Right forelimb (tissue), 1 donor: ENCODE results near the gene KRTAP5-11.
A peak's percentile ranks its signal among the peaks of the same experiment; 100 is the strongest.
"Not testable (repeated sequence)": the region's sequence is repeated elsewhere in the genome, so short reads cannot be mapped to it uniquely, and the experiment has no call there.

ENCODE experiments used
- DNase-seq: peaks from one replicate; pipeline ENCODE4 v3.0.0-alpha.2; 2018

The KRTAP5-11 gene

DNA sequence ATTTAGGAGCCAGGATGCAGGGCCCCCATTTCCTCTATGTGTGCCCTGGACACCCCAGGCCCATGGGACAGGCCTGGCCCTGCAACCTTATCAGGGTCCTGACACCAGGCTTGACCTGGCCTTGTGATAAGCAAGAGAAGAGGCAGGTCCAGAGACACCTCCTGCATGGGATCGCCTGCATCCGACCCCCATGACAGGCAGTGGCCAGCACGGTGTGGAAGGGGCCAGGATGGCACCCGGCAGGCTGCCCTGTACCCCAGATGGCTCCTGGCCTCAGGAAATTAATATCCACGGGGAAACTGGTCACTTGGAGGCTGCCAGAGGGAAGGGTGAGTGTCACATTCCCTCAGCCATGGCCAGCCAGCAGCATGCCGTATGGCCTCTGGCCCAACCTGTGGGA is 27.7 kb downstream of the KRTAP5-11 start:
- DNase-seq: peak; percentile 7

DNA sequence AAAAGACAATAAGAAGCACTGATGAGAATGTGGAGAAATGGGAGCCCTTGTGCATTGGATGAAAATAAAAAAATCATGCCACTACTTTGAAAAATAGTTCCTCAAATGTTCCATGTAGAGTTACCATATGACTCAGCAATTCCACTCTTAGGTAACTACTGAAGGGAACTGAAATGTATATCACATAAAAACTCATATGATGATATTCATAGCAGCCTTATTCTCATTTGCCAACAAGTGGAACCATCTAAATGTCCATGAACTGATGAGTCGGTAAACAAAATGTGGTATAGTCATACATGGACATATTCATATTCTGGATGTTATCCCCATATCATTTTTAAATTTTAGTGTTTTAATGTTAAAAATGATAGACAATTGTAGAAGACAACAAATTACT is 31.0 kb downstream of the KRTAP5-11 start:
- no peak for DNase-seq

DNA sequence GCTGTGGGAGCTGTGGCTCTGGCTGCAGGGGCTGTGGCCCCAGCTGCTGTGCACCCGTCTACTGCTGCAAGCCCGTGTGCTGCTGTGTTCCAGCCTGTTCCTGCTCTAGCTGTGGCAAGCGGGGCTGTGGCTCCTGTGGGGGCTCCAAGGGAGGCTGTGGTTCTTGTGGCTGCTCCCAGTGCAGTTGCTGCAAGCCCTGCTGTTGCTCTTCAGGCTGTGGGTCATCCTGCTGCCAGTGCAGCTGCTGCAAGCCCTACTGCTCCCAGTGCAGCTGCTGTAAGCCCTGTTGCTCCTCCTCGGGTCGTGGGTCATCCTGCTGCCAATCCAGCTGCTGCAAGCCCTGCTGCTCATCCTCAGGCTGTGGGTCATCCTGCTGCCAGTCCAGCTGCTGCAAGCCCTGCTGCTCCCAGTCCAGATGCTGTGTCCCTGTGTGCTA is 33.9 kb downstream of the KRTAP5-11 start:
- DNase-seq: no peak

DNA sequence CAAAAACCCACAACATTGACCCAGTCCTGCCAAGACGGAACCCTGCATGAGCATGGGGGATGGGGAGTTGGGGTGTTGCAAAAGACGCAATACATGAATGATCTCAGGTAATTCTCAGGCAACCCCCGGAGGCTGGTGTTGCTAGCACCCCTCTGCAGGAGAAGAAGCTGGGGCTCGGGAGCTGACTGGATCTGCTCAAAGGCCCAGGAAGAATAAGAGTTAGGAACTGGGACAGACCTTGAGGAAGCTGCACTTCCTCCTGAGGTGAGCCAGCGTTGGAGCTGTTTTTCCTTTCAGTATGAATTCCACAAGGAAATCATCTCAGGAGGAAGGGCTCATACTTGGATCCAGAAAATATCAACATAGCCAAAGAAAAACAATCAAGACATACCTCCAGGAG is 34.6 kb downstream of the KRTAP5-11 start, which contains the start of gene KRTAP5-9:
Gene KRTAP5-9, plus strand, starts transcription at position 301 of the 400 bp plus-strand sequence. CDS start 238 bp downstream, outside the sequence.
- no peak for DNase-seq

DNA sequence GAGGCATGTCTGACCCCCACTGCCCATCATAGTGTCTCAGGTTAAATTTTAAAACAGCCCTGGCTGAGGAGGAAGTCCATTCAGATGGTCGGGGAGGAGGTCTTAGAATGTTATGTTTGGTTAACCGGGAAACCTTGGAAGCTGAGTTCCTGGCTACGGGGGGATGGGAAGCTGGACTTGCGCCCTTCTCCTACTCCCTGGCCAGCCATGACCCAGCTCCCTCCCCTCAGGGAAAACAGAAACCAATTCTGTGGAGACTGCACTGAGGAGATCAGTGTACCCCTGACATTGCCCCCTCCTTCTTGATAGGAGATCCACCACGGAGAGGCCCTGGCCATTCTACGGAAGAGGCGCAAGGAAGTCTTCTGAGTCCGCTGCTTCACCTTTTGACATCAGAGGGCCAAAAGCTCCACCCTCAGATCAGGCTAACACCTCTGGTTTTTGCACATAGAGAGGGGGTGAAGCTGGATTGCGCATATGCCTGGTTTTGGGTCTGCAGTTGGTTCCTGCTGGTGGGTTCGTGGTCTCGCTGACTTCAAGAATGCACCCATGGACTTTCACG is 37.2 kb downstream of the KRTAP5-11 start:
- DNase-seq: no peak

- no peak for DNase-seq
Measured at GRCh38 chr11:71544525-71545214, 38.0 kb downstream of the KRTAP5-11 start.

GRCh38 chr11:71543866-71544265 is 38.8 kb downstream of the KRTAP5-11 start:
- DNase-seq: no peak

DNA sequence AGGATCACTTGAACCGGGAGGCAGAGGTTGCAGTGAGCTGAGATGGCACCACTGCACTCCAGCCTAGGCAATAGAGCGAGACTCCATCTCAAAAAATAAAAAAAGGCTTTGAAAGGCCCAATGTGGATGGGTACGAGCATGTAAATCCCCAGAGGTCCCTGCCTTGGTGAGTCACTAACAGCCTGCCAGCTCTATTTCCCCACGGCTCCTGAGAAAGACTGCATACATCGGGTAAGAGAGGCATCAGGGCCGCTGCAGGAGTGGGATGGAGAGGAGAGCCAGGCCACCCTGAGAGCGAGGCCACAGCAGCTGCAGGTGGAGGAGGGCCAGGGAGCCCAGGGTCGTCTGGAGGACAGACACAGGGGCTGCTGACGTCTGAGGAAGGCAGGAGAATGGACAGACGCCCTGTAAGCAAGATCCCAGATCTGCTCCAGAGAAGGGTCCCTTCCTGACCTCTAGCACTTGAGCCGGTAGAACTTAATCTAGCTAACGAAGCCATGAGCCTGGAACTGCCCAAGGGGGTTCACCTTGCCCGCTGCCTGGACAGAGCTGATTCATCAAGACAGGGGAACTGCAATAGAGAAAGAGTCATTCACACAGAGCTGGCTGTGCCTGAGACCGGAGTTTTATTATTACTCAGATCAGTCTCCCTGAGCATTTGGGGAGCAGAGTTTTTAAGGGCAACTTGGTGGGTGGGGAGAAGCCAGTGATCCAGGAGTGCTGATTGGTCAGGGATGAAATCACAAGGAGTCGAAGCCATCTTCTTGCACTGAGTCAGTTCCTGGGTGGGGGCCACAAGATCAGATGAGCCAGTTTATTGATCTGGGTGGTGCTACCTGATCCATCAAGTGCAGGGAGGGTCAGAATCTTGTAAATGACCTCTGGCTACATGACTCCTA is 39.5 kb downstream of the KRTAP5-11 start:
- no peak for DNase-seq

DNA sequence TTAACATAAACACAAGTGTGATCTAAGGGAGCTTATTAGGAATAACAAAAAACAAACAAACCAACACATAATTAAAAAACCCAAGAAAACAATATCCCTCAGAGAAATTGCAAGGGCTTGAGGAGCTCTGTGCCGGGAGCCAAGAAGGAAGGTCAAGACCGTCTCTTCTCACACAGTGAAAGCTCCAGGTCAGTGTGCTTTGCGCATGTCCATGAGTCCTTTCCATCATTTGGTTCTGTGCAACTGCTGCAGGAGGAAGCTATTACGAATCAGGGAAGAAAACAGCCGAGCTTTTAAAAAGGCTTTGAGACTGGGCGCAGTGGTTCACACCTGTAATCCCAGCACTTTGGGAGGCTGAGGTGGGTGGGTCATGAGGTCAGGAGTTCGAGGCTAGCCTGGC is 40.3 kb downstream of the KRTAP5-11 start:
- no peak for DNase-seq

DNA sequence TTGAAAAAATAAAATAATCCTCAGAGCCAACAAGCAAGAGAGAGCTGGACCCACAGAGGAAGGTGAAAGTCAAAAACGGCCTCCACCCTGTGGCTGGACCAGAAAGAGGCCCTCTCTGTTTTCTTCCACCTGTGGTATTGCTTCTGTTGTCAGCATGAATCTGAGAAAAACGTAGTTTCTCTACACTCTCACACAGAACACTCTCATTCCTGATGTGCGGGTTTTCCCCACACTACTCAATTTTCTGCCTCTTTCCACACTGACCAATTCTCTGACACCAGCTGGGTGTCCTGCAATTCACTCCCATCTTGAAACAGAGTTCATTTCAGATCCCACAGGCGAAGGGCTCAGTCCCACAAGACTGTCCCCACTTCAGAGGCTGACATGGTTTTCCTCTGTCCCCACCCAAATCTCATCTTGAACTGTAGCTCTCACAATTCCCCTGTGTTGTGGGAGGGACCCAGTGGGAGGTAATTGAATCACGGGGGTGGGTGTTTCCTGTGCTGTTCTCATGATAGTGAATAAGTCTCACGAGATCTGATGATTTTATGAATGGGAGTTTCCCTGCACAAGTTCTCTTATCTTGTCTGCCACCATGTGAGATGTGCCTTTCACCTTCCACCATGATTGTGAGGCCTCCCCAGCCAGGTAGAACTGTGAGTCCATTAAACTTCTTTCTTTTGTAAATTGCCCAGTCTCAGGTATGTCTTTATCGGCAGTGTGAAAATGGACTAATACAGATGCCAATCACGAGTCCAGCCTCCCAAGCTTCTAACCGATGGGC is 42.0 kb downstream of the KRTAP5-11 start:
- DNase-seq: not testable (repeated sequence)

GRCh38 chr11:71539971-71540370 is 42.7 kb downstream of the KRTAP5-11 start:
- not testable (repeated sequence) for DNase-seq

DNA sequence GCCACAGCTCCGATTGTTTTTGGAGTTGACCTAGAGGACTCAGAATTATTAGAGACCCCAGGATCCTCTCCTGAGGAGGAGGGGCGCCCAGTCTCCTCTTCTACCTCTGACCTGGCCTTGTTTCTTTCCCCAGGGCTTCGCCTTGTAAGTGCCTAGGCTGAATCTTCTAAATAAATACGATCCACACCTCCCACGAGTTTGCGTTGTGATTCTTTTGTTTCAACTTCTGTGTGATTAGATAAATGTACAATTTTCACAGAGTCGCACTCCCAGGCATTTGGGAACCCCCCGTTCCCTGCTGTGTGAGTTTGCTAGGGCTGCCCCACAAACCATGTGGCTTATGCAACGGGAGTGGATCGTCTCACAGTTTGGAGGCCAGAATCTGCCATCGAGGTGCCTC is 43.7 kb downstream of the KRTAP5-11 start:
- no peak for DNase-seq

DNA sequence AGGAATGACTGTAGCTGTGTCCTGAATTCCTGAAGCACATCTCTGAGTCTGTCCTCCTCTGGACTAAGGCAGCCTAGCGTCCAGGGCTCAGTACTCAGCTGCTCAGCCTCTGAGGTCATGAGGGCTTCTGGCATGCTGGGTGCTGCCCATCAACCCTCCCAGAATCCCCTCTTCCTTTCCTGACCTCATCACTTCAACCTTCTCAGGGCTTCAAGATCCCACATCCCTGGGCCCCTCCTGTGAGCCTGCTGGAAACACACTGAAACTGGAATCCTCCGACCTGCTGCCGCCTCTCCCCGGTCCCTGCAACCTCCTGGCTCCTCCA is 44.0 kb downstream of the KRTAP5-11 start:
- no peak for DNase-seq

- not testable (repeated sequence) for DNase-seq
Measured at GRCh38 chr11:71537977-71538665, 44.6 kb downstream of the KRTAP5-11 start, which contains the start of gene KRTAP5-8. TSS of gene KRTAP5-8 (plus strand) at chr11:71538025. CDS start at chr11:71538056, 31 bp downstream.

- no peak for DNase-seq
Measured at GRCh38 chr11:71537537-71537936, 45.1 kb downstream of the KRTAP5-11 start.

DNA sequence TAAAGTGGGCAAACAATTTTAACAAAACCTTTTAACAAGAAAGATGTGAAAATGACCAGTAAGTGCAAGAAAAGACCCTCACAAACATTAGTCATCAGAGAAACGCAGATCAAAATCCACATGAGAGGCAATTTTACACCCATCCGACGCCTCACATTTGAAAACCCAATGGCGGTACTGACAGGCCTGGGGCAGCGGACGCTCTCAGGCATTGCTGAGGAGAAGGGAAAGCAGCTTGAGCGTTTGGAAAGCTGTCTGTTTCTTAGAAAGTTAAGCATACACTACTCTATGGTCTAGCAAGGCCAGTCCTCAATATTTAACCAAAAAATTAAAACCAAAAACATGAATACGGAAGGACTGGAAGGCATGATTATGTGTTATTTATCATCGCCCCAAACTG is 46.9 kb downstream of the KRTAP5-11 start:
- DNase-seq: no peak

DNA sequence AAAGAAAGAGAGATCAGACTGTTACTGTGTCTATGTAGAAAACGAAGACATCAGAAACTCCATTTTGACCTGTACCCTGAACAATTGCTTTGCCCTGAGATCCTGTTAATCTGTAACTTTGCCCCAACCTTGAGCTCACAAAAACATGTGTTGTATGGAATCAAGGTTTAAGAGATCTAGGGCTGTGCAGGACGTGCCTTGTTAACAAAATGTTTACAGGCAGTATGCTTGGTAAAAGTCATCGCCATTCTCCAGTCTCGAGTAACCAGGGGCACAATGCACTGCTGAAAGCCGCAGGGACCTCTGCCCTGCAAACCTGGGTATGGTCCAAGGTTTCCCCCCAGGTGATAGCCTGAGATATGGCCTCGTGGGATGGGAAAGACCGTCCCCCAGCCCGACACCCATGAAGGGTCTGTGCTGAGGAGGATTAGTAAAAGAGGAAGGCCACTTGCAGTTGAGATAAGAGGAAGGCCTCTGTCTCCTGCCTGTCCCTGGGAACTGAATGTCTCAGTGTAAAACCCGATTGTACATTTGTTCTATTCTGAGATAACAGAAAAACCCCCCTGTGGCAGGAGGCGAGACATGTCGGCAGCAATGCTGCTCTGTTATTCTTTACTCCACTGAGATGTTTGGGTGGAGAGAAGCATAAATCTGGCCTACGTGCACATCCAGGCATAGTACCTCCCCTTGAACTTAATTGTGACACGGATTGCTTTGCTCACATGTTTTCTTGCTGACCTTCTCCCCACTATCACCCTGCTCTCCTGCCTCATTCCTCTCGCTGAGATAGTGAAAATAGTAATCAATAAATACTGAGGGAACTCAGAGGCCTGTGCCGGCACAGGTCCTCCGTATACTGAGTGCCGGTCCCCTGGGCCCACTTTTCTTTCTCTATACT is 47.7 kb downstream of the KRTAP5-11 start:
- not testable (repeated sequence) for DNase-seq

DNA sequence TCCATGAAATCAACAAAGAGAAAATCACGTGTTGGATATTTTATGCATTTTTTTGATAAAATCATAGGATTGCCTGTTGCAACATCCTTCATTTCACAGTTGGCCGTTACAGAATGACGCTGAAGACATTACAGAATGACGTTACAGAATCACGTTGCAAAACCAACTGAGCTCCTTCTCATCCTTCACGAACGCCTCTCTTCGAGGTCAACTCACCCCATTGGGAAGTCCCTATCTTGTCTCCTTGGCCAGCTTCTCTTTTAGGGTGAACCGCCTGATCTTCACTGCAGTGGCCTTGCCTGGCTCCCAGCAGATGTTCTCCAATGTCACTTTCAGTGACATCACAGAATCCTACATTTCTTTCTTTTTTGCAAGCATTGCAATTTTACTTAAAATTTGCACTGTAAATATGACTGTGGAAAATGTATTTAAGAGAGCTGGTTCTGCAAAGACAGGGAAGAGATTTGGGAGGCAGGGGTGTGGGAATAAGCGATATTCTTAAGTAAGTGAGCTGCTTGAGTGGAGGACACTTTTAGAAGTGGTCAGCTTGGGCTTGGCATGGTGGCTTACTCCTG is 50.6 kb downstream of the KRTAP5-11 start:
- no peak for DNase-seq
